MCF 10A (cell line): ENCODE measurements around the gene MOB1B. TPM values are rescaled to one million over a fixed set of nuclear protein-coding genes. Genes with fewer than 3 reads are reported as not detected.

Source experiments
- Bru-seq: library from RNA; stranded (reverse); fragments of 400-500 nt; gene quantifications from one replicate; lab custom pipeline; 2021; lab: Mats Ljungman, UMichigan
- BruChase-seq, 2 experiments: library from RNA; stranded (reverse); fragments of 400-500 nt; gene quantifications; one replicate each; lab custom pipeline; 2021; lab: Mats Ljungman, UMichigan
- BruUV-seq: library from RNA; stranded (reverse); fragments of 400-500 nt; replicated peaks from 2 replicates; lab custom pipeline; 2021; lab: Mats Ljungman, UMichigan
- CTCF ChIA-PET: fragments of 300-600 bp; sonication (Branson Sonifier 250); formaldehyde crosslinking; extraction: SDS; loops from one replicate; lab custom pipeline; 2021; ENCODE audit warnings: antibody characterized with exemption, inconsistent platforms; lab: Yijun Ruan, JAX
- POLR2A ChIA-PET: fragments of 300-600, 350-650 bp; sonication (Branson Sonifier 250); formaldehyde crosslinking; extraction: SDS; loops from one replicate; lab custom pipeline; 2020; ENCODE audit warnings: antibody characterized with exemption, inconsistent platforms; lab: Yijun Ruan, JAX
- DNase-seq: peaks from one replicate; pipeline ENCODE4 v3.0.0-alpha.2; 2018; ENCODE audit not compliant: unreplicated experiment
- H3K27ac Mint-ChIP-seq: one replicate; pipeline ENCODE4 v1.8.0; 2022; ENCODE audit warnings: mild to moderate bottlenecking, low read depth, mixed read lengths; ENCODE audit not compliant: unreplicated experiment
- H3K27me3 Mint-ChIP-seq: one replicate; pipeline ENCODE4 v1.8.0; 2022; ENCODE audit warnings: mixed read lengths; ENCODE audit not compliant: insufficient read depth, unreplicated experiment
- H3K36me3 Mint-ChIP-seq: one replicate; pipeline ENCODE4 v1.8.0; 2022; ENCODE audit warnings: mild to moderate bottlenecking, moderate library complexity, mixed read lengths; ENCODE audit not compliant: insufficient read depth, unreplicated experiment
- H3K4me1 Mint-ChIP-seq: one replicate; pipeline ENCODE4 v1.8.0; 2022; ENCODE audit warnings: mixed read lengths; ENCODE audit not compliant: insufficient read depth, unreplicated experiment
- H3K4me3 Mint-ChIP-seq: one replicate; pipeline ENCODE4 v1.8.0; 2022; ENCODE audit warnings: mild to moderate bottlenecking, moderate library complexity, mixed read lengths; ENCODE audit not compliant: unreplicated experiment
- H3K9me3 Mint-ChIP-seq: one replicate; pipeline ENCODE4 v1.8.0; 2022; ENCODE audit warnings: mixed read lengths; ENCODE audit not compliant: unreplicated experiment
- intact Hi-C: fragments of 100-400 bp; cut with micrococcal nuclease; formaldehyde crosslinking; loops from 2 replicates; pipeline ENCODE4 v1.14.1; 2022
- long read RNA-seq: library from polyadenylated mRNA; stranded (forward); transcript quantifications from one replicate; pipeline ENCODE4 v2.0.0, GENCODE V29; 2022
- total RNA-seq: library from RNA; stranded (reverse); gene quantifications from 2 replicates; pipeline ENCODE4 v1.2.3, GENCODE V29; 2022
- TF ChIP-seq, protein P1 (sequence below): fragments of 200-600 bp; IDR thresholded peaks from one replicate; pipeline ENCODE4 v1.8.0; 2022; ENCODE audit warnings: antibody characterized with exemption, mild to moderate bottlenecking; ENCODE audit not compliant: unreplicated experiment

MOB1B gene
- total RNA-seq (16.1 and 19.9 TPM in 2 replicates), Bru-seq, nascent RNA (percentile 68 among the genes with signal in this experiment), BruChase-seq, experiment 1, labeled RNA remaining after a 6-hour chase (percentile 87 among the genes with signal in this experiment), BruChase-seq, experiment 2, labeled RNA remaining after a 2-hour chase (percentile 76 among the genes with signal in this experiment)
- long read RNA-seq, full-length matches to known transcripts = 4 of 8 reads
- long read RNA-seq, partial matches to known transcripts = 0 of 8 reads
- long read RNA-seq, other reads (novel, unspliced or antisense) = 4 of 8 reads

DNA sequence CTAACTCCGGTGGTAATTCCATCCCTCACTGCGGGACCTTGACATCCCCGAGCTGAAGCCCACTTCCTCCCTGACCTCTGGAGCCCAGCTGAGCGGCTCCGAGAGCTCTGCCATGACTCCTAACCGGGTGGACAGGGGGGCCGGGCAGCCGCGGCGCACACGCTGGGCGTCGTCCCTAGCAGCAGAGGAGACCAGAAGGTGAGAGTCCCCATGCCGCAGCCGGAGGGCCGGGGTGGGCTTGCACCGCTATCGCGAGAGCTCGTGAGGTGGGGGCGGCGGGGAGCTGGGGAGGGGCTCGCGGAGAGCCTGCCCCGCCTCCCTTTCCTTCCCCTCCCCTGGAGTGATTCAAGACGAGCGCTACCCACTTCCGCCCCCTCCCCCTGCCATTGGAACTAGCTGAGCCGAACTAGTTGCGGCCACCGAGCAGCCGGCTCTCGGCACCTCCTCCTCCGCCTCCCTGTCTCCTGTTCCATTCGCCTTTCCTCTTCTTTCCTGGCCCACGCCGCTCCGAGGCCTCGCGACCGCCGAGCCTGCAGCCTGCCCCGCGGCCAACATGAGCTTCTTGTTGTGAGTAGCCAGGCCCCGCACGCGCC lies at the start of gene MOB1B:
Gene MOB1B, plus strand, starts transcription at position 386 of the 593 bp plus-strand sequence. Its CDS starts 168 bp downstream, at position 554.
- BruUV-seq = no TSS peak
- Mint-ChIP-seq H3K27ac (peak within 1 kb of the TSS; percentile 68), H3K27me3 (no peaks in the 10 kb centered on the region), H3K9me3 (no peaks in the 10 kb centered on the region), H3K36me3 (no peaks in the 10 kb centered on the region), H3K4me3 (peak within 1 kb of the TSS; percentile 85), H3K4me1 (peaks cover 9% of the 10 kb centered on the region)
- peak; percentile 82 for DNase-seq
- POLR2A ChIA-PET = interaction anchor here (0.6 to 2.3 kb wide), 14 partner anchors 10 to 218 kb away, joined by 3 to 22 read pairs (median 4); partner anchors contain the start of genes DCK, GRSF1 and UTP3
- intact Hi-C loops = loop anchor here (5.0 kb wide), 2 partner anchors 90 to 195 kb away; partner anchors contain the start of gene DCK
- CTCF ChIA-PET = interaction anchor here (0.5 to 2.0 kb wide), 8 partner anchors 12 to 167 kb away, joined by 3 to 11 read pairs (median 4); no protein-coding TSS in a partner anchor
- TF ChIP-seq, protein P1, sequence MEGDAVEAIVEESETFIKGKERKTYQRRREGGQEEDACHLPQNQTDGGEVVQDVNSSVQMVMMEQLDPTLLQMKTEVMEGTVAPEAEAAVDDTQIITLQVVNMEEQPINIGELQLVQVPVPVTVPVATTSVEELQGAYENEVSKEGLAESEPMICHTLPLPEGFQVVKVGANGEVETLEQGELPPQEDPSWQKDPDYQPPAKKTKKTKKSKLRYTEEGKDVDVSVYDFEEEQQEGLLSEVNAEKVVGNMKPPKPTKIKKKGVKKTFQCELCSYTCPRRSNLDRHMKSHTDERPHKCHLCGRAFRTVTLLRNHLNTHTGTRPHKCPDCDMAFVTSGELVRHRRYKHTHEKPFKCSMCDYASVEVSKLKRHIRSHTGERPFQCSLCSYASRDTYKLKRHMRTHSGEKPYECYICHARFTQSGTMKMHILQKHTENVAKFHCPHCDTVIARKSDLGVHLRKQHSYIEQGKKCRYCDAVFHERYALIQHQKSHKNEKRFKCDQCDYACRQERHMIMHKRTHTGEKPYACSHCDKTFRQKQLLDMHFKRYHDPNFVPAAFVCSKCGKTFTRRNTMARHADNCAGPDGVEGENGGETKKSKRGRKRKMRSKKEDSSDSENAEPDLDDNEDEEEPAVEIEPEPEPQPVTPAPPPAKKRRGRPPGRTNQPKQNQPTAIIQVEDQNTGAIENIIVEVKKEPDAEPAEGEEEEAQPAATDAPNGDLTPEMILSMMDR = peak; percentile 35

- intact Hi-C loops = no loop called here
- H3K27me3 Mint-ChIP-seq = no peaks in the 10 kb centered on the region
- CTCF ChIA-PET = no interaction called here
These were observed 46.7 kb upstream of the MOB1B start for GRCh38 chr4:70855464-70855863.

GRCh38 chr4:70858454-70858853 lies 43.7 kb upstream of the MOB1B start:
- Mint-ChIP-seq H3K9me3 (no peaks in the 10 kb centered on the region), H3K27ac (no peak overlapping the region), H3K27me3 (no peaks in the 10 kb centered on the region), H3K4me1 (no peaks in the 10 kb centered on the region), H3K4me3 (no peak overlapping the region), H3K36me3 (no peaks in the 10 kb centered on the region)
- no peak for DNase-seq
- no TSS peak for BruUV-seq
- POLR2A ChIA-PET = no interaction called here
- TF ChIP-seq, protein P1 = no peak
- intact Hi-C loops = no loop called here
- CTCF ChIA-PET = no interaction called here

More at GRCh38 chr4:70855464-70855863, 46.7 kb upstream of the MOB1B start:
- DNase-seq = no peak
- no peak overlapping the region for H3K27ac Mint-ChIP-seq
- no peaks in the 10 kb centered on the region for H3K9me3 Mint-ChIP-seq
- BruUV-seq = no TSS peak
- POLR2A ChIA-PET = no interaction called here
- H3K4me3 Mint-ChIP-seq = no peak overlapping the region
- TF ChIP-seq, protein P1 = no peak
- no peaks in the 10 kb centered on the region for H3K4me1 Mint-ChIP-seq
- no peaks in the 10 kb centered on the region for H3K36me3 Mint-ChIP-seq

GRCh38 chr4:70859066-70859465 lies 43.1 kb upstream of the MOB1B start:
- no TSS peak for BruUV-seq
- H3K27ac Mint-ChIP-seq = no peak overlapping the region
- TF ChIP-seq, protein P1 = no peak
- no peak for DNase-seq
- no peaks in the 10 kb centered on the region for H3K9me3 Mint-ChIP-seq
- H3K4me1 Mint-ChIP-seq = no peaks in the 10 kb centered on the region
- POLR2A ChIA-PET = no interaction called here
- H3K27me3 Mint-ChIP-seq = no peaks in the 10 kb centered on the region
- H3K4me3 Mint-ChIP-seq = no peak overlapping the region
- CTCF ChIA-PET = no interaction called here
- intact Hi-C loops = no loop called here
- no peaks in the 10 kb centered on the region for H3K36me3 Mint-ChIP-seq
